Neural progenitor cell (in vitro differentiated cells): ENCODE measurements around the gene DNAL4. TPM values are rescaled to one million over a fixed set of nuclear protein-coding genes. Genes with fewer than 3 reads are reported as not detected.

Source experiments
- DNase-seq: peaks from one replicate; pipeline ENCODE4 v3.0.0-alpha.2; 2016; ENCODE audit warnings: low spot score
- H2AFZ ChIP-seq: fragments of 200-600 bp; sonication (generic); replicated peaks from 2 replicates; pipeline ENCODE4 v1.6.1; 2016; ENCODE audit warnings: antibody characterized with exemption
- H3F3A ChIP-seq: fragments of 200-600 bp; sonication (generic); 2 replicates; pipeline ENCODE4 v1.6.1; 2016; ENCODE audit warnings: antibody characterized with exemption, low read depth
- H3K27ac ChIP-seq: fragments of 200-600 bp; sonication (generic); 2 replicates; pipeline ENCODE4 v1.5.1; 2016; ENCODE audit warnings: mild to moderate bottlenecking
- H3K27me3 ChIP-seq: fragments of 200-600 bp; sonication (generic); 2 replicates; pipeline ENCODE4 v1.6.1; 2016; ENCODE audit warnings: mild to moderate bottlenecking, moderate library complexity
- H3K36me3 ChIP-seq: fragments of 200-600 bp; sonication (generic); 2 replicates; pipeline ENCODE4 v1.5.1; 2016
- H3K4me1 ChIP-seq: fragments of 200-600 bp; sonication (generic); 2 replicates; pipeline ENCODE4 v1.6.1; 2016; ENCODE audit warnings: mixed run types
- H3K4me2 ChIP-seq: fragments of 200-600 bp; sonication (generic); 2 replicates; pipeline ENCODE4 v1.6.1; 2016
- H3K4me3 ChIP-seq: fragments of 200-600 bp; sonication (generic); 2 replicates; pipeline ENCODE4 v1.5.1; 2016
- H3K79me2 ChIP-seq: fragments of 200-600 bp; sonication (generic); 2 replicates; pipeline ENCODE4 v1.6.1; 2016; ENCODE audit warnings: low read depth
- H3K9ac ChIP-seq: fragments of 200-600 bp; sonication (generic); 2 replicates; pipeline ENCODE4 v1.6.1; 2016
- H3K9me3 ChIP-seq: fragments of 200-600 bp; sonication (generic); 2 replicates; pipeline ENCODE4 v1.5.1; 2016; ENCODE audit warnings: low read depth
- H4K20me1 ChIP-seq: fragments of 200-600 bp; sonication (generic); 2 replicates; pipeline ENCODE4 v1.6.1; 2016; ENCODE audit warnings: low read depth
- H3K27ac Mint-ChIP-seq: 3 replicates; pipeline ENCODE4 v1.8.0; 2021; ENCODE audit warnings: mixed read lengths
- H3K27me3 Mint-ChIP-seq: 2 replicates; pipeline ENCODE4 v1.8.0; 2022; ENCODE audit warnings: low read depth, mild to moderate bottlenecking, inconsistent platforms, moderate library complexity, mixed read lengths; ENCODE audit not compliant: insufficient read depth
- H3K36me3 Mint-ChIP-seq: 3 replicates; pipeline ENCODE4 v1.8.0; 2021; ENCODE audit warnings: mixed read lengths
- H3K4me1 Mint-ChIP-seq: 3 replicates; pipeline ENCODE4 v1.8.0; 2021; ENCODE audit warnings: mixed read lengths
- H3K4me3 Mint-ChIP-seq: 3 replicates; pipeline ENCODE4 v1.8.0; 2021; ENCODE audit warnings: mild to moderate bottlenecking, moderate library complexity, mixed read lengths
- H3K9me3 Mint-ChIP-seq: 3 replicates; pipeline ENCODE4 v1.8.0; 2020; ENCODE audit warnings: mixed read lengths
- CTCF ChIP-seq: fragments of 200-600 bp; sonication (generic); IDR thresholded peaks from 2 replicates; pipeline ENCODE4 v1.5.1; 2017; ENCODE audit warnings: antibody characterized with exemption, mild to moderate bottlenecking
- EZH2 ChIP-seq: fragments of 200-600 bp; sonication (generic); IDR thresholded peaks from 2 replicates; pipeline ENCODE4 v1.6.1; 2017; ENCODE audit warnings: antibody characterized with exemption, mild to moderate bottlenecking, moderate library complexity
- EZH2phosphoT487 ChIP-seq: fragments of 200-600 bp; sonication (generic); IDR thresholded peaks from 2 replicates; pipeline ENCODE4 v1.6.1; 2017; ENCODE audit warnings: antibody characterized with exemption
- total RNA-seq: library from RNA; depleted of rRNA; stranded (reverse); fragments of >200 nt; gene quantifications from 2 replicates; pipeline ENCODE4 v1.2.3, GENCODE V29; 2015; ENCODE audit warnings: low replicate concordance

The DNAL4 gene
- total RNA-seq, 1 donor from 2014 or later, result 10.7 TPM

- H2AFZ ChIP-seq, result no peak overlapping the region
- peaks cover 19% of the 10 kb centered on the region for H3K27me3 ChIP-seq
- H4K20me1 ChIP-seq, result no peaks in the 10 kb centered on the region
- H3K4me3 ChIP-seq, result no peak overlapping the region
- H3K9ac ChIP-seq, result no peak overlapping the region
- Mint-ChIP-seq H3K4me1 (peaks cover 3% of the 10 kb centered on the region), H3K27me3 (peaks cover 9% of the 10 kb centered on the region), H3K36me3 (no peaks in the 10 kb centered on the region), H3K27ac (no peak overlapping the region), H3K9me3 (no peaks in the 10 kb centered on the region), H3K4me3 (no peak overlapping the region)
- no peak for DNase-seq
- no peak overlapping the region for H3K4me2 ChIP-seq
- no peaks in the 10 kb centered on the region for H3F3A ChIP-seq
- no peaks in the 10 kb centered on the region for H3K4me1 ChIP-seq
- H3K27ac ChIP-seq, result no peak overlapping the region
- TF ChIP-seq EZH2, result no peak
- TF ChIP-seq CTCF, result no peak
- TF ChIP-seq EZH2phosphoT487, result no peak
- no peaks in the 10 kb centered on the region for H3K79me2 ChIP-seq
- no peaks in the 10 kb centered on the region for H3K36me3 ChIP-seq
- H3K9me3 ChIP-seq, result no peaks in the 10 kb centered on the region
Observed at GRCh38 chr22:38834991-38835390, 41.0 kb upstream of the DNAL4 start.

GRCh38 chr22:38834215-38834953 is 40.4 kb upstream of the DNAL4 start:
- DNase-seq, result no peak
- Histone ChIP-seq H3F3A (no peaks in the 10 kb centered on the region), H4K20me1 (no peaks in the 10 kb centered on the region), H3K4me2 (no peak overlapping the region), H3K27me3 (peaks cover 14% of the 10 kb centered on the region), H3K9me3 (no peaks in the 10 kb centered on the region), H3K4me3 (no peak overlapping the region), H3K27ac (no peak overlapping the region), H3K36me3 (no peaks in the 10 kb centered on the region), H3K9ac (no peak overlapping the region), H3K4me1 (no peaks in the 10 kb centered on the region), H2AFZ (no peak overlapping the region), H3K79me2 (no peaks in the 10 kb centered on the region)
- no peak for TF ChIP-seq CTCF
- no peak for TF ChIP-seq EZH2
- no peak for TF ChIP-seq EZH2phosphoT487
- H3K4me1 Mint-ChIP-seq, result peaks cover 3% of the 10 kb centered on the region
- no peak overlapping the region for H3K27ac Mint-ChIP-seq
- no peaks in the 10 kb centered on the region for H3K36me3 Mint-ChIP-seq
- no peaks in the 10 kb centered on the region for H3K9me3 Mint-ChIP-seq
- no peak overlapping the region for H3K4me3 Mint-ChIP-seq
- peaks cover 9% of the 10 kb centered on the region for H3K27me3 Mint-ChIP-seq

- H4K20me1 ChIP-seq, result no peaks in the 10 kb centered on the region
- Mint-ChIP-seq H3K4me3 (no peak overlapping the region), H3K36me3 (no peaks in the 10 kb centered on the region), H3K9me3 (no peaks in the 10 kb centered on the region), H3K27me3 (peaks cover 6% of the 10 kb centered on the region), H3K4me1 (peaks cover 3% of the 10 kb centered on the region), H3K27ac (no peak overlapping the region)
- H3K9ac ChIP-seq, result no peak overlapping the region
- peaks cover 14% of the 10 kb centered on the region for H3K27me3 ChIP-seq
- no peaks in the 10 kb centered on the region for H3K79me2 ChIP-seq
- H2AFZ ChIP-seq, result no peak overlapping the region
- H3K4me2 ChIP-seq, result no peak overlapping the region
- no peak for DNase-seq
- no peak overlapping the region for H3K27ac ChIP-seq
- no peaks in the 10 kb centered on the region for H3K36me3 ChIP-seq
- no peaks in the 10 kb centered on the region for H3K9me3 ChIP-seq
- TF ChIP-seq CTCF (no peak), EZH2 (no peak), EZH2phosphoT487 (no peak)
- no peaks in the 10 kb centered on the region for H3K4me1 ChIP-seq
- H3K4me3 ChIP-seq, result no peak overlapping the region
- H3F3A ChIP-seq, result no peaks in the 10 kb centered on the region
Observed at GRCh38 chr22:38833061-38833460, 39.1 kb upstream of the DNAL4 start.
